IMR-90 (cell line): ENCODE data around the gene SPRY1.

Source experiments
- BHLHE40 ChIP-seq: fragments of 150-350 bp; IDR thresholded peaks from 2 replicates; pipeline ENCODE4 v1.6.1; 2016; ENCODE audit warnings: mild to moderate bottlenecking, low read depth, low read length
- CTCF ChIP-seq: conservative IDR thresholded peaks from 2 replicates; pipeline ENCODE4 v1.5.1; 2012; ENCODE audit warnings: mild to moderate bottlenecking, low read depth, low read length, improper control_type of control experiment
- FOS ChIP-seq: fragments of 150-350 bp; IDR thresholded peaks from 2 replicates; pipeline ENCODE4 v1.6.1; 2016; ENCODE audit warnings: low read depth, low read length
- MXI1 ChIP-seq: IDR thresholded peaks from 2 replicates; pipeline ENCODE4 v1.6.1; 2012; ENCODE audit warnings: low read depth, mild to moderate bottlenecking, low read length, moderate library complexity, borderline replicate concordance
- POLR2A ChIP-seq: IDR thresholded peaks from 2 replicates; pipeline ENCODE4 v1.6.1; 2012; ENCODE audit warnings: mild to moderate bottlenecking, low read depth, low read length
- RAD21 ChIP-seq: IDR thresholded peaks from 2 replicates; pipeline ENCODE4 v1.6.1; 2012; ENCODE audit warnings: low read length, improper control_type of control experiment
- TF ChIP-seq, protein P1 (sequence below): fragments of 150-350 bp; IDR thresholded peaks from 2 replicates; pipeline ENCODE4 v1.6.1; 2017; ENCODE audit warnings: mild to moderate bottlenecking, antibody characterized with exemption, low read length, low read depth

DNA sequence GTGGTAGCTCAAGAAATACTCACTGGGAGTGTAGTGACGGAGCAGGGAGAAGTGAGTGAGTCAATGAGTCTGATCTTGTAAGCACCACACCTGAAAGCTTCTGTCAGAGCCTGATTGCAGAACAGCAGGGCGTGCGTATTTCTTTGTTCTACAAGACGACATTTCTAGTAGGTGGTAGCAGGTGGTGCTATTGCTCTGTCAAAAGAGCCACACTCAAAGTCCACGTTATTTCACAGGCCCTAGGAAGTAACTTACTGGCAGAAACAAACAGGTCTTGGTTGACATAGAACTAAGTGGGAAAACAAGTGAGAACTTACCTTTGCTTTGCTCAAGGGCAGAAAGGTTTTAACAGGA is 46.4 kb upstream of the SPRY1 start:
- TF ChIP-seq MXI1: no peak
- TF ChIP-seq CTCF: no peak
- TF ChIP-seq RAD21: no peak
- TF ChIP-seq POLR2A: no peak
- TF ChIP-seq BHLHE40: no peak
- no peak for TF ChIP-seq FOS
- TF ChIP-seq, protein P1, sequence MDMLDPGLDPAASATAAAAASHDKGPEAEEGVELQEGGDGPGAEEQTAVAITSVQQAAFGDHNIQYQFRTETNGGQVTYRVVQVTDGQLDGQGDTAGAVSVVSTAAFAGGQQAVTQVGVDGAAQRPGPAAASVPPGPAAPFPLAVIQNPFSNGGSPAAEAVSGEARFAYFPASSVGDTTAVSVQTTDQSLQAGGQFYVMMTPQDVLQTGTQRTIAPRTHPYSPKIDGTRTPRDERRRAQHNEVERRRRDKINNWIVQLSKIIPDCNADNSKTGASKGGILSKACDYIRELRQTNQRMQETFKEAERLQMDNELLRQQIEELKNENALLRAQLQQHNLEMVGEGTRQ: no peak
